Ovary (tissue), 9 donors: Measurements from ENCODE around the gene PKM. TPM values are rescaled to one million over a fixed set of nuclear protein-coding genes. Genes with fewer than 3 reads are reported as not detected.

Experiments used
- DNase-seq, 5 donors: peaks; one replicate each; pipeline ENCODE4 v3.0.0-alpha.2; 2019 to 2020
- H3K27ac ChIP-seq, 2 donors: fragments of 200-600 bp; one replicate each; pipeline versions ENCODE4 v1.5.1 to v1.8.0; 2019 to 2022
- H3K27me3 ChIP-seq: fragments of 200-600 bp; one replicate; pipeline ENCODE4 v1.8.0; 2022
- H3K36me3 ChIP-seq: fragments of 200-600 bp; sonication (generic); one replicate; pipeline ENCODE4 v1.5.1; 2019
- H3K4me1 ChIP-seq: one replicate; pipeline ENCODE4 v1.8.1; 2013; ENCODE audit warnings: mild to moderate bottlenecking, moderate library complexity; ENCODE audit not compliant: insufficient read depth
- H3K4me3 ChIP-seq: fragments of 200-600 bp; sonication (generic); one replicate; pipeline ENCODE4 v1.5.1; 2017
- H3K9me3 ChIP-seq, 2 donors: fragments of 200-600 bp in 1 of 2; sonication (generic) in 1 of 2; one replicate each; pipeline versions ENCODE4 v1.5.1 to v1.8.1; 2013 to 2019; ENCODE audit warnings: mild to moderate bottlenecking in 1 of 2, moderate library complexity in 1 of 2
- CTCF ChIP-seq, 3 donors: fragments of 450-650 bp in 2 of 3; fragments of 200-600 bp in 1 of 3; IDR thresholded peaks; one replicate each; pipeline versions ENCODE4 v1.5.1 to v1.8.0; 2016 to 2022; ENCODE audit warnings: antibody characterized with exemption in 3 of 3, mild to moderate bottlenecking in 1 of 3
- EP300 ChIP-seq: sonication (generic); formaldehyde crosslinking; IDR thresholded peaks from one replicate; pipeline ENCODE4 v1.6.1; 2017; ENCODE audit warnings: antibody characterized with exemption
- POLR2A ChIP-seq: fragments of 450-650 bp; IDR thresholded peaks from one replicate; pipeline ENCODE4 v1.6.1; 2017; ENCODE audit warnings: antibody characterized with exemption, mild to moderate bottlenecking, moderate library complexity
- WGBS, 3 donors: extraction: QIAGEN DNeasy Blood & Tissue Kit in 1 of 3; methylation state at CpG; one replicate each; pipeline versions ENCODE4 v1.1.5 to v1.1.7; 2013 to 2017; 5-methylcytosine and 5-hydroxymethylcytosine counted together
- intact Hi-C, 4 donors: fragments of 100-400 bp; cut with DNase I; formaldehyde crosslinking; loops; one replicate each; pipeline versions ENCODE4 v1.11.0 to v1.15.1; 2022 to 2023
- polyA plus RNA-seq, 2 donors: library from polyadenylated mRNA; stranded (reverse); fragments of 200-250 nt in 1 of 2; fragments of 350-450 nt in 1 of 2; fragmentation: Illumina TruSeq in 1 of 2; extraction: RNeasy Lipid Tissue Mini Kit (QIAGEN cat#74804) in 1 of 2; gene quantifications; one replicate each; pipeline ENCODE4 v1.2.3, GENCODE V29; 2013 to 2014
- total RNA-seq, 7 donors: library from RNA; depleted of rRNA in 2 of 7; stranded (reverse); fragments of >200 nt in 2 of 7; fragmentation: NEBNext Ultra II Directional in 3 of 7; extraction: Animal tissue kit (Norgen Biotek cat#: 25700) in 3 of 7; gene quantifications; one replicate each; pipeline versions ENCODE4 v1.1.0 to v1.2.4, GENCODE V29; 2016 to 2023
- donor health status: DM: no; HTN: no; CAD: no; lungs with moderate emphysema.
- donor health status: DM: no; HTN: no; CAD: no.
- donor health status: Bipolar disorder and iron deficiency.
- donor health status: DM: yes; HTN: yes; CAD: no.
- donor health status: DM: no; HTN: no; CAD: no.
- donor health status: DM: yes; HTN: yes; CAD: no.

Gene PKM
- total and polyA plus RNA-seq, 9 donors = 128 to 692 (median 291) TPM

DNA sequence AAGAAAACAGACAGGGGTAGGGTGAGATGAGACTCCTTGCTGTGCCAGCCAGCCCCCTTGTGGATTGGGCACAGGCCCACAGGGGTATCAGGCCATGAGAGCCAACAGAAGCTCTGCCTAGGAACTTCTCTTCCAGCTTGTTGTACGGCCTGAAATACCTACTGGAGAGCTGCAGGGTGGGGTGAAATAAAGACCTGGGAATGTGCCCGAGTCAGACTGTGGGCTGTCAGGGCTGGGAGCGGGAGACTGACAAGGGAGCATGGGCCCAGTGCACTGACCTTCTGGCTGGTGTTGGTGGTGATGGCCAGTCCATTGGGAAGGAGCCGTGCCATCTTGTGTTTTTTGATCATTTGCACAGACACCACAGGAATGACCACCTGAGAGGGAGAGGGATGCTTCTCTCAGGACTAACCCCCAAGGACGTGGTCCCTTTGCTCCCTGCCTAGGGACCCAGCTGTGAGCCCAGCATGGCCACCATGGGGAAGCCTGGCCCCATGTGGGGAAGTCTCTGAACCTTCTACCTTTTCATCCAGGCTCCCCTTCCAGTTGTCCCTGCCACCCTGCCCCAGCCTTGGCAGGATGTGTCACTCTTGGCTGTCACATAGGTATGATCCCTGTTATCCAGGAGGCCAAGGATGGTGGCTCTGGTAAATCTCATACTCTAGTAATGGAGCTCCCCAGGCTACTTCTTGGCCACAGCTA lies 64.1 kb downstream of the PKM start:
- no peak overlapping the region for H3K27ac ChIP-seq
- no peaks in the 10 kb centered on the region for H3K27me3 ChIP-seq
- no peaks in the 10 kb centered on the region for H3K36me3 ChIP-seq
- DNase-seq = no peak
- intact Hi-C loops = loop anchor here in 1 of 4 donors (10.0 kb wide), 1 partner anchor 422 kb away; no protein-coding TSS in a partner anchor
- H3K9me3 ChIP-seq = no peaks in the 10 kb centered on the region
- 88 to 92% (median 90%) methylated on average over 5 of the region's 5 CpGs for WGBS, 3 donors
- TF ChIP-seq EP300 (no peak), POLR2A (no peak), CTCF (IDR thresholded peaks at IDR 0.05) (no peak)
- H3K4me1 ChIP-seq = no peaks in the 10 kb centered on the region
- no peak overlapping the region for H3K4me3 ChIP-seq

DNA sequence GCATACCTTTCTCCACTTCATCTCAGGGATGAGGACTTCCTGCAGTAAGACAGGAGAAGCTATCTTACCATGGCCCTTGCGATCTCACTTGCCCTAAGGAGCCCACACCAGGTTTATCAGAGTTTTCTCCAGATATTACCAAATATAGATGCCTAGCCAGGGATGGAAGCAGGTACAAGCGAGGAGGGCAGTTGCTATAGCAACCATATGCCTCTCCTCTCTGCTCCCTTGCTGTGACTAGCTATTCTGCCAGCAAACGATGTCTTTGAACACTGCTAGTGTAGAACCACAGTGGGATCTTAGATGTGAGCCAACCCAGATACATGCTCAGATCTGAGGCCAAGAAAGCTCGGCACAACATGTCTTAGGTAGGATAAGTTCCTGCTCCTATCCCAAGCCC lies 67.3 kb downstream of the PKM start:
- intact Hi-C loops = loop anchor here in 1 of 4 donors (10.0 kb wide), 1 partner anchor 419 kb away; no protein-coding TSS in a partner anchor
- TF ChIP-seq CTCF (IDR thresholded peaks at IDR 0.05) (no peak), EP300 (no peak), POLR2A (no peak)
- Histone ChIP-seq H3K4me3 (no peak overlapping the region), H3K4me1 (no peaks in the 10 kb centered on the region), H3K36me3 (no peaks in the 10 kb centered on the region), H3K9me3 (no peaks in the 10 kb centered on the region), H3K27ac (no peak overlapping the region), H3K27me3 (no peaks in the 10 kb centered on the region)
- DNase-seq = no peak
- 74 to 82% (median 75%) methylated on average over 4 of the region's 4 CpGs for WGBS, 3 donors

DNA sequence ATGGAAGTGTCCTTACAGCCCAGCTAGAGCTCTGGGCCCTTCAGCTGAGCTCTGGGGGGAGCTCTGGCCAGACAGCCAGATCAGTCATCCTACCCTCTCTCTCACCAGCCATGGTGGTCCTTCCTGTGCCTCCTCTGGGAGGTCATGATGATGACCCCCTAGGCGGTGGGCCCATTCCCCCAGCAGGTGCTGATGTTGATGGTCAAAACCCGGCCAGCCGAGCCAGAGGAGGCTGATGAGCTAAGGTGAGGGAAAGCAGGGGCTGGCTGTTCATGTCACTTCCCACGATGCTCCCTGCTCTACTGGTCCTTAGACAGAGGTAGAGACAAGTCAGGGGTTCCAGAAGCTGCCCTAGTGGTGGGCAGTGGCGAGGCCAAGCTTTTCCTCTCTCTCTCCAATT lies 68.4 kb downstream of the PKM start:
- H3K27me3 ChIP-seq = no peaks in the 10 kb centered on the region
- no peak overlapping the region for H3K27ac ChIP-seq
- H3K9me3 ChIP-seq = no peaks in the 10 kb centered on the region
- TF ChIP-seq CTCF (IDR thresholded peaks at IDR 0.05) (no peak), EP300 (no peak), POLR2A (no peak)
- DNase-seq = no peak
- H3K4me1 ChIP-seq = no peaks in the 10 kb centered on the region
- no peaks in the 10 kb centered on the region for H3K36me3 ChIP-seq
- 88 to 97% (median 93%) methylated on average over 5 of the region's 5 CpGs for WGBS, 3 donors
- intact Hi-C loops = loop anchor here in 1 of 4 donors (10.0 kb wide), 1 partner anchor 418 kb away; no protein-coding TSS in a partner anchor
- no peak overlapping the region for H3K4me3 ChIP-seq

- Histone ChIP-seq H3K9me3 (no peaks in the 10 kb centered on the region), H3K4me1 (no peaks in the 10 kb centered on the region), H3K36me3 (no peaks in the 10 kb centered on the region), H3K27me3 (no peaks in the 10 kb centered on the region), H3K27ac (no peak overlapping the region), H3K4me3 (no peak overlapping the region)
- WGBS, 3 donors = 66 to 79% (median 78%) methylated on average over 7 of the region's 7 CpGs
- TF ChIP-seq CTCF (IDR thresholded peaks at IDR 0.05) (no peak), EP300 (no peak), POLR2A (no peak)
- DNase-seq = no peak
- intact Hi-C loops = loop anchor here in 1 of 4 donors (10.0 kb wide), 1 partner anchor 417 kb away; no protein-coding TSS in a partner anchor
These were observed 69.4 kb downstream of the PKM start for GRCh38 chr15:72161361-72162132.
